Heart left ventricle (tissue), 13 donors: ENCODE results near the gene MEG3.

Experiments used
- CTCF ChIP-seq, 12 donors: fragments of 200-600 bp; sonication (generic) in 4 of 12; IDR thresholded peaks; one replicate each; pipeline versions ENCODE4 v1.5.0 to v1.8.0; 2018 to 2022; ENCODE audit warnings: antibody characterized with exemption in 12 of 12, mild to moderate bottlenecking in 5 of 12
- POLR2A ChIP-seq, 2 donors: fragments of 450-650 bp; IDR thresholded peaks; one replicate each; pipeline ENCODE4 v1.6.1; 2017; ENCODE audit warnings: antibody characterized with exemption in 2 of 2, mild to moderate bottlenecking in 2 of 2, moderate library complexity in 2 of 2
- donor health status: ischemic (EF 13 %, LVEDD 7.1; RV severe dilation, severe dysfunction).
- donor health status: DM: no; HTN: yes; CAD: no.
- donor health status: DM: no; HTN: no; CAD: no.
- donor health status: ischemic (EF 25% LVEDD 6.9; RV normal size, moderate dysfunction).
- donor health status: ischemic (EF 25% LVEDD 5.7; RV mildly dilated, moderate dysfunction).
- donor health status: ischemic (EF 35%, LVEDD 5.7; RV mildly dilated, moderate dysfunction).
- donor health status: nonischemic (EF 11% LVEDD 7.7; RV severe dilation, severe dysfunction).
- donor health status: DM: yes; HTN: yes; CAD: no.
- donor health status: PGD.
- donor health status: ischemic (EF 29% LVEDD 5.4; RV normal size, mild dysfunction).
- donor health status: nonischemic (EF 23%, LVEDD 6.1; RV moderate dilation, normal function).

GRCh38 chr14:100776681-100777365 is 49.1 kb upstream of the MEG3 start:
- TF ChIP-seq CTCF (IDR thresholded peaks at IDR 0.05): no peak
- TF ChIP-seq POLR2A (IDR thresholded peaks at IDR 0.05): no peak
